GM21576 (cell line): ENCODE measurements around the gene HBS1L.
"Not testable (repeated sequence)": the region's sequence is repeated elsewhere in the genome, so short reads cannot be mapped to it uniquely, and the experiment has no call there.

ENCODE experiments used
- ATAC-seq: cut with Tn5 transposase; IDR thresholded peaks from one replicate; pipeline ENCODE4 v1.9.1; 2021; ENCODE audit warnings: mild to moderate bottlenecking, moderate library complexity; ENCODE audit not compliant: unreplicated experiment

HBS1L gene

DNA sequence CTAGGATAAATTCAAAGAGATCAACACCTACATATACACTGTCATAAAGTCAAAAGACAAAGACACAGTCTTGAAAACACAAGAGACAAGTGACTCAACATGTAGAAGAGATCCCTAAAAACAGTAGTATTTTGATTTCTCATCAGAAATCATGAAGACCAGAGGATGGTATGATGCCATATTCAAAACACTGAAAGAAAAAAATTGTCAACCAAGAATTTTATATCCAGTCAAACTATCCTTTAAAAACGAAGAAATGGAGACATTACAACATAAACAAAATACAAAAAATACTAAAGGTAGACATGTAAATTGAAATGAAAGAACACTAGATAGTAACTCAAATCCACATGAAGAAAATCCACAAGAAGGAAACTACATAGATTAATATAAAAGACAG is 27.3 kb upstream of the HBS1L start:
- no peak for ATAC-seq

DNA sequence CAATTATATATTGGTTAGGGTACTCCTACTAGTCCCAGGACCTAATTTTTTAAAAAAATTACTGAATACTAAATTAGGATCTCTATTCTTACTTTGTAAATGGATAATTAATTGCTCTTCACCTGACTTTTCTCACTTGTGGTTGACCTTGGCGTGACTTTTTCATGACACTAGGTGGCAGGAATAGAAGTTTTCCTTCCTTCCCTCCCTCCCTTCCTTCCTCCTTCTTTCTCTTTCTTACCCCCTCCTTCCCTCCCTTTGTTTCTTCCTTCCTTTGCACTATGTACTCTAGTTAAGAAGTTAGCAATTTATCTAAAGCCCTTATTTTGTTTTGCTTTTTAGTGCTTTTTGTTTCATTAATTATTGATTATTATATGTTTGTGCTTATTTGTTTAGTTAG is 20.4 kb upstream of the HBS1L start:
- ATAC-seq = no peak

DNA sequence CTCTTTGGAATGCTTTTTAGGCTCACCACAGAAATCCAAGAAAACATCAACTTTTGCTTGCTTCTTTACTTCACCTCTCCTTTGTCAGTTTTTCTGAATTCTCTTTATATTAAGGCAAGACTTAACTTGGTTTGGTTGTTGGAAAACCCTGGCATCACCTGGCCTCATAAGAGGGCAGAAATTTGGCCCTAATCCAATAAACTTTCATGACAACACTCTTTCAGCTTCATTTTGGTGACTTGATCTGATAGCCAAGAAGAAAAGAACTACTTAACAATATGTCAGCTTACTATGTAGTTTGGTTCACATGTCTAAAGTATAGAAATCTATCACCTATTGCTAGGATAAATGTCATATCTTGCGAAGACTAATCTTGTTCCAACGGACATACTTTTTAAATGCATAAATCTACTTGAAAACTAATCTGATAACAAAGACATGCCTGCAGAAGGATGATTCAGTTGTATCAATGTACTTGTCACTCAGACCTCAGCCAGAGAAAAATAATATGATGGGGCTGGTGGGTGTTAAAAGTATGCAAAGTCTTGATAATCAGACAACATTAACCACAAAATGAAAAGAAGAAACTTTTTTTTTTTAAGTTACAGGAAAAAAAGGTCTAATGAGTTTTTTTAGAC is 19.3 kb upstream of the HBS1L start:
- ATAC-seq = no peak

DNA sequence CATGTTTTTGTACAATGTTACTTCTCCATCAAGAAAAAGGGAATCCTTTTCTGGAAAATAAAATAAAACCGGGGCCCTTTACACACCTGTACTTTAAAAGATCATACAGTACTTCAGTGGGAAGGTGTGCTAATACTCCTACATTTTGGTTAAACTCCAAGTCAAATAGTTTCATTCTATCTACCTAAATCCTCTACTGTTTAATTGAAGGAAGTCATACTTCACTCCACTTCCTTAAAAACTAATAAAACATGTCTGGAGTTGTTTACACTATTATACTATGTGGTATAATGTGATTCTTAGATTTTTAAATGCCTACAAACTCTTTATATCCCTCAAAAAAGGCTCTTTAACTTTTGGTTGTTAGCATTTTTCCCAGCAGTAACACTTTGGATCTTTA is 18.6 kb upstream of the HBS1L start:
- no peak for ATAC-seq

GRCh38 chr6:135072753-135073152 is 18.1 kb upstream of the HBS1L start:
- no peak for ATAC-seq

- no peak for ATAC-seq
Observed at GRCh38 chr6:135071541-135071940, 16.9 kb upstream of the HBS1L start.

- ATAC-seq = no peak
Observed at GRCh38 chr6:135067911-135068310, 13.3 kb upstream of the HBS1L start.

- no peak for ATAC-seq
Observed at GRCh38 chr6:135066806-135067205, 12.2 kb upstream of the HBS1L start.

GRCh38 chr6:135066397-135066796 is 11.8 kb upstream of the HBS1L start:
- no peak for ATAC-seq

DNA sequence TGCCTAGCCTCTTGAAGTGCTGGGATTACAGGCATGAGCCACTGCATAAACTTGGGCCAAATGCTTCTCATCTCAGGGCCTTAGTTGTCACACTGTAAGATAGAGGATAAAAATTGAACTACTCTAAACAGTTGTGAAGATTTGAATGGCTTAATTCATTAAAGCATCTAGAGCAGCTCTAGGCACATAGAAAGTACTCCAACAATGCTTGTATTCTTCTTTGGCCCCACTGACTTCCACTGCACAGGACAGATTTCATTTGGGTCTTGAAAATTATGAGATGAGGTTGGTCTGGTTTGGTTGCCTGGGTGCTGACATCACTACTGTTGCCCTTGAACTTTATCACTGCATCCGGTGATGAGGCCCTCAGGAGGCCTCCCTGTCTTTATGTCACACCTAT is 10.0 kb upstream of the HBS1L start:
- no peak for ATAC-seq

DNA sequence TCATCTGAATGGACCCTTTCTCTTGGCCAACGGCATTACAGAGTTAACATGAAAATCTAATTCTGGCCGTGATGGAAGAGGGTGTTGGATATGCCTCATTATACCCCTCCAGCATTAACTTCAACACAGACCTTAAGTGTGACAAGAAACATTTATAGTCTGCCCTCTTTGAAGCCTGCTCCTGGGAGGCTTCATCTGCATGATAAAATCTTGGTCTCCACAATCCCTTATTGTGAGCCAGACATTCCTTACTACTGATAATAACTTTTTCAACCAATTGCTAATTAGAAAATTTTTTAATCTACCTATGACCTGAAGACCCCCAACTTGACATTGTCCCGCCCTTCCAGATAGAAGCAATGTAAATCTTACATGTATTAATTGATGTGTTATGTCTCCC is 9.3 kb upstream of the HBS1L start:
- ATAC-seq = no peak

DNA sequence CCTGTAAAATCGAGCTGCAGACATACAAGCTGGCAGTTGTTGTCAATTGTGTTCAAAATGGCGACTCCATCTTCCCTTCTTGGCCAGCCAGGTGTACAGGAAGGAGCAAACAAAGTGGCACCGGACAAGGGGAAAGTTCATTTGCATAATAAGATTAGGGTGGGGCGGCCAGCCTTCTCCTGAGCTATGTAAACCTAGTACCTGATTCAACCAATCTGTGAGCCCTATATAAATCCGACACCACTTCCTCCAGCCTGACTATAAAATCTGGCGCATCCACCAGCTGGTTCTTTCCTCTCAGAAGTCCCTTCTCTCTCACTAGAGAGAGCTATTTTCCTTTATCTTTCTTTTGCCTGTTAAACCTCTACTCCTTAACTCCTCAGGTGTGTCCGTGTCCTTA is 8.1 kb upstream of the HBS1L start:
- no peak for ATAC-seq

- no peak for ATAC-seq
Observed at GRCh38 chr6:135060076-135060475, 5.5 kb upstream of the HBS1L start.

DNA sequence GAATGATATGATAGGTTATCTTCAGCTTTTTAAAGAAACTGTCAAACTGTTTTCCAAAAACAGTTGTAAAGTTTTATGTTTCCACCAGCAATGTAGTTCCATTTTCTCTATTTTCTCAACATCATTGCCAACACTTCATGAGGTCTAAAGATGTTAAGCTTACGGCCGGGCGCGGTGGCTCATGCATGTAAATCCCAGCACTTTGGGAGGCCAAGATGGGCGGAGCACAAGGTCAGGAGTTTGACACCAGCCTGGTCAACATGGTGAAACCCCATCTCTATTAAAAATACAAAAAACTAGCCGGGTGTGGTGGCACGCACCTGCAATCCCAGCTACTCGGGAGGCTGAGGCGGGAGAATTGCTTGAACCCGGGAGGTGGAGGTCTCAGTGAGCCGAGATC is 3.7 kb upstream of the HBS1L start:
- not testable (repeated sequence) for ATAC-seq

DNA sequence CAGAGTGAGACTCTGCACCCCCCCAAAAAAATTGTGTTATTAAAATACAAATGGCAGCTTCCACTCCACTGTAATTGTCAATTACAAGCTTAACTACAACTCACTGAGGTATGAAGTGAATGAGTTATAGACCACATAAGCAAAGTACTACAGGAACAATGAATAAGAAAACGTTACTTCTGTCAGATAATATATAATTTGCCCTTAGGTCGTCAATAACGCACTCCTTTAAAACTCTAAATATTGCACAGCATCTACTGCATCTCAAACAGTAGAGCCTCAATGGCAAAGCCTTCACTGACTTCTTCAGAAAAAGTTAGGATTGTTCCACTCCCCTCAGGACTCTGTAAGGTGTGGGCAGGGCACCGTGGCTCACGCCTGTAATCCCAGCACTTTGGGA is 2.0 kb upstream of the HBS1L start:
- ATAC-seq = no peak

DNA sequence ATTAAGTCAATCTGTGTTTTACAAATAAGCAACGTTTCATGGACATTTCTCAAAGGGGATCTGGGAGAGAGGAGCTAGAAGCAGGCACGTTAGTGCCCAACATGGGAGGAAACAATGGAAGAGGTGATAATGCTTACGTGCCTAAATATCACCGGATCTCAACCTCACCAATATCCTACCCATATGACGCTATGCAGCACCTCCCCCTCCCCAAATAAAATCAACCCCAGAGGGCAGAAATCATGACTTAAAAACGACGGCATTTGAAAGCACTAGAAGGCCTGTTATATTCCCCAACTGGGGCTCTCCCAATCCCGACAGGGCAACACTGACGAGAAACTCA is 425 bp downstream of the HBS1L start:
- ATAC-seq = no peak

- no peak for ATAC-seq
Observed at GRCh38 chr6:135053406-135053805, 1.2 kb downstream of the HBS1L start.

GRCh38 chr6:135052939-135053338 is 1.7 kb downstream of the HBS1L start:
- ATAC-seq = no peak

DNA sequence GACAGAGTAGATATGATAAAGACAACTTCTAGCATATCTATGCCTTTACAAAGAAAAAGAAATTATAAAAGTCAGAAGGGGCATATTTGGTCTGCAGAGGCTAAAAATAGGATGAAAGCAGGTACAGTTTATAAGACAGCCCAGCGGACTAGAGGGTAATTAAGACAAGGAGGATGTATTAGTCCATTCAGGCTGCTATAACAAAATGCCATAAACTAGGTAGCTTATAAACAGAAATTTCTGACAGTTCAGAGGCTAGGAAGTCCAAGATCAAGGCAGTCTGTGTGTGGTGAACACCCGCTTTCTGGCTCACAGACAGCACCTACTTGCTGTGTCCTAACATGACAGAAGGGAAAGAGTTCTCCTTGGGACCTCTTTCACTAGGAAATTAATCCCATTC is 5.7 kb downstream of the HBS1L start:
- ATAC-seq = no peak

DNA sequence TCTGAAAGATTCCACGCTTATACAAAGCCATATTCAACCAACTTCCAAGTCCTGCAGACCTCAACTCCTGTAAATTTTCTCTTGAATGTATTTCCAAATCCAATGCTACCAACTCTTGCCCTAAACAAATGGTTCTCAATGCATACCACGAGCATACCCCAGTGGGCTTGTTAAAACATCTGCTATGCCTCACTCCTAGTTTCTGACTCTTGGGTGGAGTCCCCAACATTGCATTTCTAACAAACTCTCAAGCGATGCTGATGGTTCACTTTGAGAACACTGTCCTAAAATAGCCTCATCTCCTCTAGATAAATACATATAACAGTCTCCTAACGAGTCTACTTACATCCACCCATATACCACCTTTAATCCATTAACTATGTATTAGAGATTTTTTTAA is 7.3 kb downstream of the HBS1L start:
- ATAC-seq = no peak

GRCh38 chr6:135046912-135047311 is 7.7 kb downstream of the HBS1L start:
- no peak for ATAC-seq

- ATAC-seq = no peak
Observed at GRCh38 chr6:135044639-135045038, 10.0 kb downstream of the HBS1L start.

GRCh38 chr6:135043846-135044245 is 10.8 kb downstream of the HBS1L start:
- ATAC-seq = no peak

- ATAC-seq = no peak
Observed at GRCh38 chr6:135043364-135043763, 11.3 kb downstream of the HBS1L start.
